Peyer's patch (tissue), 4 donors: Measurements from ENCODE around the gene NUDT13.

Experiments used
- POLR2A ChIP-seq, 2 donors: fragments of 450-650 bp; IDR thresholded peaks; one replicate each; pipeline ENCODE4 v1.5.1; 2017; ENCODE audit warnings: antibody characterized with exemption in 2 of 2, mild to moderate bottlenecking in 2 of 2, moderate library complexity in 2 of 2
- TF ChIP-seq, protein P1 (sequence below), 6 experiments: fragments of 450-650 bp in 4 of 6; fragments of 200-600 bp in 2 of 6; sonication (generic) in 1 of 6; IDR thresholded peaks; one replicate each; pipeline ENCODE4 v1.5.1; 2017 to 2019; ENCODE audit warnings: antibody characterized with exemption in 6 of 6, mild to moderate bottlenecking in 3 of 6, moderate library complexity in 1 of 6

DNA sequence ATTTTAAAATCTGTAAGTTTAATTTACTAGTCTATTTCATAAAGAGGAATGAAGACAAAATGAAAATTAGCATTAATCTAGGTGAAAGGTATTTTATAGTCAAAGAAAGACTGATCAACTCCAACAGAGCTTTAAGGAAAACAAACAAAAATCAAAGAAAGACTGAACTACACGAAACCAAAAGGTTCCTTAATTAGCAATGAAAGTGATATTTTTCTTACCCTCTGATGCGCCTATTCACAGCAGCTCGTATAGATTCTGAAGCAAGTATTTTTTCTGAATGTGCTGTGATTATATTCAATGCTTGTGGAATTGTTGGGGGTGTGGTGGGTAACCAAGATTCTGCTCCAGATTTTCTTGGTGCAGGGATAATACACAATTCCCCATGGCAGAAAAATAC lies 45.8 kb downstream of the NUDT13 start:
- no peak for TF ChIP-seq POLR2A (IDR thresholded peaks at IDR 0.05)
- TF ChIP-seq, protein P1, sequence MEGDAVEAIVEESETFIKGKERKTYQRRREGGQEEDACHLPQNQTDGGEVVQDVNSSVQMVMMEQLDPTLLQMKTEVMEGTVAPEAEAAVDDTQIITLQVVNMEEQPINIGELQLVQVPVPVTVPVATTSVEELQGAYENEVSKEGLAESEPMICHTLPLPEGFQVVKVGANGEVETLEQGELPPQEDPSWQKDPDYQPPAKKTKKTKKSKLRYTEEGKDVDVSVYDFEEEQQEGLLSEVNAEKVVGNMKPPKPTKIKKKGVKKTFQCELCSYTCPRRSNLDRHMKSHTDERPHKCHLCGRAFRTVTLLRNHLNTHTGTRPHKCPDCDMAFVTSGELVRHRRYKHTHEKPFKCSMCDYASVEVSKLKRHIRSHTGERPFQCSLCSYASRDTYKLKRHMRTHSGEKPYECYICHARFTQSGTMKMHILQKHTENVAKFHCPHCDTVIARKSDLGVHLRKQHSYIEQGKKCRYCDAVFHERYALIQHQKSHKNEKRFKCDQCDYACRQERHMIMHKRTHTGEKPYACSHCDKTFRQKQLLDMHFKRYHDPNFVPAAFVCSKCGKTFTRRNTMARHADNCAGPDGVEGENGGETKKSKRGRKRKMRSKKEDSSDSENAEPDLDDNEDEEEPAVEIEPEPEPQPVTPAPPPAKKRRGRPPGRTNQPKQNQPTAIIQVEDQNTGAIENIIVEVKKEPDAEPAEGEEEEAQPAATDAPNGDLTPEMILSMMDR (IDR thresholded peaks at IDR 0.05): no peak
